ENCODE measurements around the gene TMBIM6.
"Not testable (repeated sequence)": the region's sequence is repeated elsewhere in the genome, so short reads cannot be mapped to it uniquely, and the experiment has no call there.

The TMBIM6 gene

DNA sequence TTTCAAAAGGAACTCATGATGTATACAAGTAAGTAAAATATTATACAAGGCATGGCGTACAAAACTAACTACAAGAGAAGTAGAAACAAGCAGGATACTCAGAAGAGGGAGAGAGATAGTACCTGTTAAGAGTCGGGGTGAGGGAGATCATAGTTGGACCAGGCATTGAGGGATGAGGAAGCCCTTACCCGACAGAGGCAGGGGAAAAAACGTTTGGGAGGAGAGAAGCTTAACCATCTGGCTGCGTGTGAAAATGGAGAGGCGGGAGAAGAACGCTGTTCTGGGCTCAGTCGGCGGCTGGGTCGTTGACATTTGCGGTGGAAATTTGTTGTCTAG, 33.6 kb upstream of the TMBIM6 start:
- DNase-seq (ENCODE audit: extremely low read depth, low read depth) = no peak
- TF ChIP-seq, protein P1, sequence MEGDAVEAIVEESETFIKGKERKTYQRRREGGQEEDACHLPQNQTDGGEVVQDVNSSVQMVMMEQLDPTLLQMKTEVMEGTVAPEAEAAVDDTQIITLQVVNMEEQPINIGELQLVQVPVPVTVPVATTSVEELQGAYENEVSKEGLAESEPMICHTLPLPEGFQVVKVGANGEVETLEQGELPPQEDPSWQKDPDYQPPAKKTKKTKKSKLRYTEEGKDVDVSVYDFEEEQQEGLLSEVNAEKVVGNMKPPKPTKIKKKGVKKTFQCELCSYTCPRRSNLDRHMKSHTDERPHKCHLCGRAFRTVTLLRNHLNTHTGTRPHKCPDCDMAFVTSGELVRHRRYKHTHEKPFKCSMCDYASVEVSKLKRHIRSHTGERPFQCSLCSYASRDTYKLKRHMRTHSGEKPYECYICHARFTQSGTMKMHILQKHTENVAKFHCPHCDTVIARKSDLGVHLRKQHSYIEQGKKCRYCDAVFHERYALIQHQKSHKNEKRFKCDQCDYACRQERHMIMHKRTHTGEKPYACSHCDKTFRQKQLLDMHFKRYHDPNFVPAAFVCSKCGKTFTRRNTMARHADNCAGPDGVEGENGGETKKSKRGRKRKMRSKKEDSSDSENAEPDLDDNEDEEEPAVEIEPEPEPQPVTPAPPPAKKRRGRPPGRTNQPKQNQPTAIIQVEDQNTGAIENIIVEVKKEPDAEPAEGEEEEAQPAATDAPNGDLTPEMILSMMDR (IDR thresholded peaks at IDR 0.05; ENCODE audit: low read depth, low read length) = no peak

DNA sequence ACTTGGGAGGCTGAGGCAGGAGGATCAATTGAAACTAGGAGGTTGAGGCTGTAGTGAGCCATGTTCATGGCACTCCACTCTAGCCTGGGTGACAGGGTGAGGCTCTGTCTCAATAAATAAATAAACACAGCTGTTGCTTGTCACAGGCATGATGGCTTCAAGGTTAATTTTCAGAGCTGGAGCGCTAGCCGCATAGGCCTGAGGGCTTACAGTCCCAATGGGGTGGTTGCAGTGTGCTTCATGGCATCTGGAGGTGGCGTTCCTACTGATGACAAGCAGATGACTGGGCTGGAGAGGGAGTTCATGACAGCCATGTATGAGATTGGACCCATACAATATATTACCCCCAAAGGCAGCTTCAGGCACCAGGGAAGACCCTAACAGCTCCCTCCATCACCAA, 32.5 kb upstream of the TMBIM6 start:
- TF ChIP-seq, protein P1 (IDR thresholded peaks at IDR 0.05; ENCODE audit: low read depth, low read length) = no peak
- DNase-seq (ENCODE audit: extremely low read depth, low read depth) = no peak

DNA sequence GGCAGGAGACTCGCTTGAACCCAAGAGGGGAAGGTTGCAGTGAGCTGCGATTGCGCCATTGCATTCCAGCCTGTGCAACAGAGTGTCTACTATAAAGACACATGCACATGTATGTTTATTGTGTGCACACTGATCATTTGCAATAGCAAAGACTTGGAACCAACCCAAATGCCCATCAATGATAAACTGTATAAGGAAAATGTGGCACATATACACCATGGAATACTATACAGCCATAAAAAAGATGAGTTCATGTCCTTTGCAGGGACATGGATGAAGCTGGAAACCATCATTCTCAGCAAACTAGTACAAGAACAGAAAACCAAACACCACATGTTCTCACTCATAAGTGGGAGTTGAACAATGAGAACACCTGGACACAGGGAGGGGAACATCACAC, 27.4 kb upstream of the TMBIM6 start:
- DNase-seq (ENCODE audit: extremely low read depth, low read depth) = not testable (repeated sequence)

DNA sequence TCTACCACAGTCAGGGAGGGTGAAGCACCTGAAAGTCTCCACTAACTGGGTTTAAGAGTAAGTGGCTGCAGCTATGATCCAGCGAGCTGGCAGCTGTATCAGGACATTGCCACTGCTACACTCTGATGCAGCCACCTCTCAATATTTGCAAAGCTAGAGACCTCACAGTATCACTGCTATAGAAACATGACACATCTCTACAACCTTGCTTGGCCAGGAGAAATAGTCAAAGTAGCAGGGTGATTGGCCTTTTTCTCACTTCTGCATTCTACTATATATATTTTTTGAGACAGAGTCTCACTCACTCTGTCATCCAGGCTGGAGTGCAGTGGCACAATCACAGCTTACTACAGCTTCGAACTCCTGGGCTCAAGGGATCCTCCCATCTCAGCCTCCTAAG, 24.8 kb upstream of the TMBIM6 start:
- TF ChIP-seq, protein P1 (IDR thresholded peaks at IDR 0.05; ENCODE audit: low read depth, low read length) = no peak

DNA sequence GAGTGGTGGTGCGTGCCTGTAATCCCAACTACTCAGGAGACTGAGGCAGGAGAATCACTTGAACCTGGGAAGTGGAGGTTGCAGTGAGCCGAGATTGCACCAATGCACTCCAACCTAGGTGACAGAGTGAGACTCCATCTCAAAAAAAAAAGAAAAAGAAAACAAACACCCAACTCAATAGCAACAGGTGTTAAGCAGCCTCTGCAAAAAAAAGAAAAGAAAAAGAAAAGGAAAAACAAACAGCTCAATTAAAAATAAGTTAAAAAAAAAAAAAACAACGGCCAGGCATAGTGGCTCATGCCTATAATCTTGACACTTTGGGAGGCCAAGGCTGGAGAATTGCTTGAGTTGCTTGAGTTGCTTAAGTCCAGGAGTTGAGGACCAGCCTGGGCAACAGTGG, 23.6 kb upstream of the TMBIM6 start:
- DNase-seq (ENCODE audit: extremely low read depth, low read depth) = not testable (repeated sequence)

More for the DNA sequence above, 24.8 kb upstream of the TMBIM6 start:
- DNase-seq (ENCODE audit: extremely low read depth, low read depth) = no peak

DNA sequence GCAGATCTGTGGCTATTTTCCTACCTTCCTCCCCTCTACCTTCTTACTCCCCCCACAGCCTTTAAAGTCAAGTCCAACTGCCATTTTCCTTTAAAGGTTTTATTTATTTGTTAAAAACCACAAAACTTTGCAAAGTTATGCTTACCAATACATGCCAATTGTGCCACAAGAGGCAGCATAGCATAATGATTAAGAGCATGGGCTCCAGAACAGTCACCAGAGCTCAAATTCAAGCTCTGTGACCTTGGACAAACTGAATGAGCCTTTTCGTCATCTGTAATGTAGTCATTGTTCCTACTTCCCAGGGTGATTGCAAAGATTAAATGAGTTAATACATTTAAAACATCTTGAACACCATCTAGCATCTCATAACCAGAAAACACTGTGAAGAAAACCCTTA, 21.1 kb upstream of the TMBIM6 start:
- DNase-seq (ENCODE audit: extremely low read depth, low read depth) = no peak
- TF ChIP-seq, protein P1 (IDR thresholded peaks at IDR 0.05; ENCODE audit: low read depth, low read length) = peak; percentile 24

DNA sequence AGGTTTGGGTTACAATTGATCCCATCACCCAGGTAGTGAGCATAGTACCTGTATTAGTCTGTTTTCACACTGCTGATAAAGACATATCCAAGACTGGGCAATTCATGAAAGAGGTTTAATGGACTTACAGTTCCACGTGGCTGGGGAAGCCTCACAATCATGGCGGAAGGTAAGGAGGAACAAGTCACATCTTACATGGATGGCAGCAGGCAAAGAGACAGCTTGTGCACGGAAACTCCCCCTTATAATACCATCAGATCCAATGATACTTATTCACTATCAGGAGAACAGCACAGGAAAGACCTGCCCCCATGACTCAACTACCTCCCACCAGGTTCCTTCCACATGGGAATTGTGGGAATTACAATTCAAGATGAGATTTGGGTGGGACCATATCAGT, 20.0 kb upstream of the TMBIM6 start:
- DNase-seq (ENCODE audit: extremely low read depth, low read depth) = not testable (repeated sequence)

DNA sequence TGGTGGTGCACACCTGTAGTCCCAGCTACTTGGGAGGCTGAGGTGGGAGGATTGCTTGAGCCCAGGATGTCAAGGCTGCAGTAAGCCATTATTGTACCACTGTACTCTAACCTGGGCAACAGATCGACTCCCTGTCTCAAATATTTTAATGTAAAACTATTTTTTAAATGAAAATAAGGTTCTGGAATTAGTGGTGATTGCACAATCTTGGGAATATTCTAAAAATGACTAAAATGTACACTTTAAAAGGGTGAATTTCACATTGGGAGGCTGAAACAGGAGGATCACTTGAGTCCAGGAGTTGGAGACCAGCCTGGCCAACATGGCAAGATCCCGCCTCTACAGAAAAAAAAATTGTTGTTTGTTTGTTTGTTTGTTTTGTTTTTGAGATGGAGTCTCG, 12.9 kb upstream of the TMBIM6 start:
- TF ChIP-seq, protein P1 (IDR thresholded peaks at IDR 0.05; ENCODE audit: low read depth, low read length) = no peak
- no peak for DNase-seq (ENCODE audit: extremely low read depth, low read depth)

DNA sequence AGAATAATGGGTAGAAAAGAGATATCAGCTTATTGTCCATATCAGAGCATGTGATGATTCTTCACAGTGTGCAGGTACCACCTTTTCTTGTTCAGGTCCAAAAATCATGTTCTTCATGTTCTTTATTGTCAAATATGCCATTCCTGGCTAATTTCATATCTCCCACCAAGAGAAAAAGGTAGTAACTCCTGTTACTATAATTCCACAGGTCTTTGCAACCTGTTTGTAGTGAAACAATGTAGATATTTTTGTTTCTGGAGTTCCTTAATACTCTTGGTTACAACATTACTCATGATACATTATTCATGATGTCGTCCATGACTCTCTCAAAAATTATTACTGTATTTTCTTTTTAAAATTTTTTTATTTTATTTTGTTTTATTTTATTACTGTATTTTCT, 11.3 kb upstream of the TMBIM6 start:
- TF ChIP-seq, protein P1 (IDR thresholded peaks at IDR 0.05; ENCODE audit: low read depth, low read length) = no peak
- DNase-seq (ENCODE audit: extremely low read depth, low read depth) = no peak

Measured in AG09319 (cell line).